B cell (primary cell): Measurements from ENCODE around the gene ITCH. TPM values are rescaled to one million over a fixed set of nuclear protein-coding genes. Genes with fewer than 3 reads are reported as not detected.
A peak's percentile ranks its signal among the peaks of the same experiment; 100 is the strongest.
"Not testable (repeated sequence)": the region's sequence is repeated elsewhere in the genome, so short reads cannot be mapped to it uniquely, and the experiment has no call there.

Source experiments
- ATAC-seq: fragments of 200-7000 bp; cut with Tn5 transposase; one replicate; pipeline ENCODE4 v1.10.0; 2021; ENCODE audit warnings: low read depth, mild to moderate bottlenecking, moderate number of reproducible peaks, moderate library complexity
- CTCF ChIA-PET: fragments of 350-600 bp; sonication (Branson Sonifier 250); formaldehyde crosslinking; loops from one replicate; lab custom pipeline; 2021; ENCODE audit warnings: antibody characterized with exemption, inconsistent platforms; lab: Charles Lee
- POLR2A ChIA-PET: fragments of 350-600 bp; sonication (Branson Sonifier 250); formaldehyde crosslinking; loops from one replicate; lab custom pipeline; 2021; ENCODE audit warnings: antibody characterized with exemption; lab: Charles Lee
- DNase-seq: peaks from one replicate; pipeline ENCODE4 v3.0.0; 2013
- H2AFZ ChIP-seq: 2 replicates; pipeline ENCODE4 v1.6.1; 2012; ENCODE audit warnings: mild to moderate bottlenecking, low read depth, low read length; ENCODE audit not compliant: insufficient read depth, poor library complexity, severe bottlenecking
- H3K27ac ChIP-seq, 2 donors: 1 replicate in 1 of 2; 2 replicates in 1 of 2; pipeline ENCODE4 v1.5.1; 2012 to 2013; ENCODE audit warnings: low read length in 2 of 2, mild to moderate bottlenecking in 2 of 2, moderate library complexity in 1 of 2
- H3K27me3 ChIP-seq, 4 experiments: fragments of 200-600 bp in 1 of 4; sonication (generic) in 1 of 4; replicated peaks in 1 of 4; 1 replicate in 2 of 4; 2 replicates in 2 of 4; pipeline versions ENCODE4 v1.6.1 to v1.7.0; 2013 to 2016; ENCODE audit warnings: low read length in 3 of 4, mild to moderate bottlenecking in 2 of 4, mixed read lengths in 1 of 4, moderate library complexity in 1 of 4; ENCODE audit not compliant: insufficient read depth in 4 of 4, control insufficient read depth in 3 of 4; ENCODE audit errors: control extremely low read depth in 1 of 4
- H3K36me3 ChIP-seq, 2 experiments: replicated peaks in 1 of 2; 1 replicate in 1 of 2; 2 replicates in 1 of 2; pipeline versions ENCODE4 v1.6.1 to v1.7.1; 2013; ENCODE audit warnings: low read length in 1 of 2; ENCODE audit not compliant: insufficient read depth in 2 of 2, control insufficient read depth in 1 of 2; ENCODE audit errors: control extremely low read depth in 1 of 2, extremely low read depth in 1 of 2
- H3K4me1 ChIP-seq, 2 donors: fragments of 200-600 bp in 1 of 2; sonication (generic) in 1 of 2; 1 replicate in 1 of 2; 2 replicates in 1 of 2; pipeline versions ENCODE4 v1.5.1 to v1.6.1; 2013 to 2017; ENCODE audit warnings: low read length in 2 of 2; ENCODE audit not compliant: control insufficient read depth in 2 of 2, insufficient read depth in 2 of 2
- H3K4me2 ChIP-seq: replicated peaks from 2 replicates; pipeline ENCODE3; 2012; ENCODE audit warnings: mild to moderate bottlenecking, low read depth, low read length; ENCODE audit not compliant: poor library complexity, severe bottlenecking
- H3K4me3 ChIP-seq, 5 experiments: fragments of 200-600 bp in 1 of 5; sonication (generic) in 1 of 5; 1 replicate in 3 of 5; 2 replicates in 2 of 5; pipeline versions ENCODE4 v1.5.1 to v1.7.0; 2011 to 2016; ENCODE audit warnings: low read length in 4 of 5, mild to moderate bottlenecking in 4 of 5, low read depth in 2 of 5, control low read depth in 1 of 5, moderate library complexity in 1 of 5; ENCODE audit not compliant: insufficient read depth in 1 of 5; ENCODE audit errors: control extremely low read depth in 1 of 5, extremely low read depth in 1 of 5
- H3K79me2 ChIP-seq: fragments of 200-600 bp; sonication (generic); one replicate; pipeline ENCODE4 v1.6.0; 2016; ENCODE audit warnings: low read length; ENCODE audit not compliant: control insufficient read depth, insufficient read depth
- H3K9ac ChIP-seq: fragments of 200-600 bp; sonication (generic); 2 replicates; pipeline ENCODE4 v1.6.1; 2017; ENCODE audit warnings: mild to moderate bottlenecking, low read length, moderate library complexity
- H3K9me3 ChIP-seq, 3 donors: one replicate each; pipeline versions ENCODE4 v1.6.1 to v1.7.1; 2013; ENCODE audit warnings: low read length in 2 of 3; ENCODE audit not compliant: control insufficient read depth in 2 of 3, insufficient read depth in 1 of 3; ENCODE audit errors: control extremely low read depth in 1 of 3
- H4K20me1 ChIP-seq: 2 replicates; pipeline ENCODE4 v1.6.0; 2012; ENCODE audit warnings: mild to moderate bottlenecking, low read length; ENCODE audit not compliant: insufficient read depth, control insufficient read depth, poor library complexity, severe bottlenecking
- H3K27ac Mint-ChIP-seq: one replicate; pipeline ENCODE4 v1.8.0; 2021; ENCODE audit warnings: mixed read lengths
- H3K27me3 Mint-ChIP-seq: one replicate; pipeline ENCODE4 v1.8.0; 2021; ENCODE audit warnings: mixed read lengths
- H3K4me1 Mint-ChIP-seq: one replicate; pipeline ENCODE4 v1.8.0; 2021; ENCODE audit warnings: mixed read lengths
- H3K4me3 Mint-ChIP-seq: one replicate; pipeline ENCODE4 v1.8.0; 2021; ENCODE audit warnings: mixed read lengths
- H3K9me3 Mint-ChIP-seq: one replicate; pipeline ENCODE4 v1.8.0; 2022; ENCODE audit warnings: mixed read lengths; ENCODE audit not compliant: insufficient read depth
- CTCF ChIP-seq: fragments of 200-600 bp; IDR thresholded peaks from one replicate; pipeline ENCODE4 v1.8.0; 2022; ENCODE audit warnings: antibody characterized with exemption, mild to moderate bottlenecking
- EZH2 ChIP-seq: IDR thresholded peaks from 2 replicates; pipeline ENCODE4 v1.6.1; 2012; ENCODE audit warnings: borderline replicate concordance, low read depth, mild to moderate bottlenecking, moderate library complexity, low read length; ENCODE audit not compliant: insufficient read depth, poor library complexity, severe bottlenecking
- WGBS: methylation state at CpG from one replicate; pipeline ENCODE4 v1.1.5; 2013; ENCODE audit warnings: missing lambda C conversion rate; ENCODE audit not compliant: insufficient coverage; 5-methylcytosine and 5-hydroxymethylcytosine counted together
- intact Hi-C: fragments of 100-400 bp; cut with micrococcal nuclease; formaldehyde crosslinking; loops from one replicate; pipeline ENCODE4 v1.10.0; 2022
- polyA plus RNA-seq: library from polyadenylated mRNA; depleted of rRNA; stranded (reverse); fragments of >200 nt; gene quantifications from 2 replicates; pipeline ENCODE4 v1.2.3, GENCODE V29; 2012
- total RNA-seq, 2 donors: library from RNA; stranded (reverse); fragments of 120-200 nt in 1 of 2; gene quantifications; 1 replicate in 1 of 2; 2 replicates in 1 of 2; pipeline versions ENCODE4 v1.2.3 to v1.2.4, GENCODE V29; 2013 to 2022

The ITCH gene
- total and polyA plus RNA-seq, 2 donors (not counting 1 experiment from before 2014, with no cell fraction given): 10.0 to 110 TPM

- intact Hi-C loops: loop anchor here (10.0 kb wide), 1 partner anchor 48 kb away; the partner anchor contains the start of gene ITCH
- peaks cover 22% of the 10 kb centered on the region for H3K4me1 Mint-ChIP-seq
- H3K9me3 Mint-ChIP-seq: no peaks in the 10 kb centered on the region
- peaks cover 19 to 51% of the 10 kb centered on the region in 2 experiments for H3K36me3 ChIP-seq
- H3K27me3 Mint-ChIP-seq: no peaks in the 10 kb centered on the region
- H3K27ac Mint-ChIP-seq: no peak overlapping the region
- peaks cover 46% of the 10 kb centered on the region for H3K79me2 ChIP-seq
- no peak overlapping the region for H3K4me3 ChIP-seq
- H3K9ac ChIP-seq: no peak overlapping the region
- H3K27ac ChIP-seq: no peak overlapping the region
- H3K9me3 ChIP-seq: no peaks in the 10 kb centered on the region
- ATAC-seq (no peak), DNase-seq (no peak)
- no peaks in the 10 kb centered on the region for H3K27me3 ChIP-seq
- no peak overlapping the region for H3K4me3 Mint-ChIP-seq
- peaks cover 16 to 20% of the 10 kb centered on the region in 2 donors for H3K4me1 ChIP-seq
- no peak overlapping the region for H3K4me2 ChIP-seq
- CTCF ChIA-PET: interaction anchor here (0.6 to 2.1 kb wide), 2 partner anchors 44 to 100 kb away, joined by 3 to 8 read pairs; no protein-coding TSS in a partner anchor
- no peak overlapping the region for H2AFZ ChIP-seq
- WGBS: no CpG with 5 or more reads among the region's 3 CpGs
- H4K20me1 ChIP-seq: peaks cover 22% of the 10 kb centered on the region
- POLR2A ChIA-PET: no interaction called here
- TF ChIP-seq EZH2 (no peak), CTCF (no peak)
Measured at GRCh38 chr20:34412453-34412852, 49.4 kb downstream of the ITCH start.

GRCh38 chr20:34414525-34414924 lies 51.5 kb downstream of the ITCH start:
- H3K27me3 ChIP-seq, H3K27me3 Mint-ChIP-seq, POLR2A ChIA-PET, H3K9me3 Mint-ChIP-seq, DNase-seq, ATAC-seq, H2AFZ ChIP-seq, H3K9me3 ChIP-seq: not testable (repeated sequence)
- Histone ChIP-seq H4K20me1 (peaks cover 14% of the 10 kb centered on the region), H3K4me1 (peaks cover 16 to 20% of the 10 kb centered on the region in 2 donors), H3K79me2 (peaks cover 41% of the 10 kb centered on the region), H3K9ac (peak overlapping the region; percentile 48), H3K27ac (peak overlapping the region; percentile 35 to 42), H3K36me3 (peaks cover 17 to 41% of the 10 kb centered on the region in 2 experiments), H3K4me3 (peak overlapping the region in 1 of 5 experiments; percentile 12), H3K4me2 (peak overlapping the region; percentile 48)
- CTCF ChIA-PET: interaction anchor here (4.3 kb wide), 1 partner anchor 102 kb away, joined by 20 read pairs; no protein-coding TSS in a partner anchor
- intact Hi-C loops: loop anchor here (10.0 kb wide), 1 partner anchor 50 kb away; the partner anchor contains the start of gene ITCH
- Mint-ChIP-seq H3K27ac (peak overlapping the region; percentile 74), H3K4me1 (peaks cover 18% of the 10 kb centered on the region), H3K4me3 (peak overlapping the region; percentile 64)
- 94% methylated on average over 3 of the region's 10 CpGs for WGBS
